Loucy (cell line): ENCODE data around the gene SLC35F5.

Experiments
- EZH2phosphoT487 ChIP-seq: fragments of 200-600 bp; IDR thresholded peaks from 2 replicates; pipeline ENCODE4 v1.6.1; 2018; ENCODE audit warnings: antibody characterized with exemption, mild to moderate bottlenecking, moderate library complexity, borderline replicate concordance
- TF ChIP-seq, protein P1 (sequence below): fragments of 200-600 bp; sonication (generic); conservative IDR thresholded peaks from 2 replicates; pipeline ENCODE4 v1.5.1; 2014; ENCODE audit warnings: mild to moderate bottlenecking, antibody characterized with exemption, low read length

DNA sequence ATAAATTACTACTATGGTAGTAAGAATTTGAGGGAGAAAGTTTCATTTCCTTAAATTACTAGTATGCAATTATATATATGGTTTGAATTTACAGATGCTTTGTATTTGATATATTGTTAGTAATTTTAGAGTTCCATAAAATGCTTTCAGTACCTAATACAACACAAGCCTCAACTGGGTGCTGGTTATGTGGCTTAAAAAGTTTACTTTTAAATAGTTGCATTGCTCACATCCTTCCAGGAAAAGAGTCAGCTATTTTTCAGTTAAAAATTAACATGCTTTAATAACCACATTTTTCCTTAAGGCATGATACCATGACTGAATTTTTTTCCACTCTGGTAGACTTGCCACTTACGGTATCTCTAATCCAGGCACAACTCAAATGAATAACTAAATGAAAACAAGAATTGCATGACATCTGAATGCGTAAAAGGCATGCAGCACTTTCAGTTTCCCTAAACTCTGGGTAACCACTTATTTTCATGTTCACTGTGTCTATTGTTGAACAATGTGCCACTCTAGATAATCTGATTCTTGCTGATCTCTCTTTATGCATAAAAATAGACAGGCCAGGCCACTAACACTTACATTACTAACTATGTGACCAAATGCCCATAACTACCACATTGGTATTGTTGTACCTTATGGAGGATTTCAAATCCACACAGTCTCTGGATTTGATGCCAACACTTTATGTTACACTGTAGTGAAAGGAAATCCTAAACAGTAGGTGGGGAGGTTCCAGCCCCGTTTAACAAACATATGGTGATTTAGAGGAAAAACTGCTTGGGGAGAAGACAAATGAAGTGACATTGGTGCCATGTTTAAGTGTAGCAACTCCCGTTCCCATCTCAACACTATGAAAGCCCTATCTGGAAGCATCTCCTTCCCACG lies 35.5 kb upstream of the SLC35F5 start:
- TF ChIP-seq EZH2phosphoT487 = no peak
- TF ChIP-seq, protein P1, sequence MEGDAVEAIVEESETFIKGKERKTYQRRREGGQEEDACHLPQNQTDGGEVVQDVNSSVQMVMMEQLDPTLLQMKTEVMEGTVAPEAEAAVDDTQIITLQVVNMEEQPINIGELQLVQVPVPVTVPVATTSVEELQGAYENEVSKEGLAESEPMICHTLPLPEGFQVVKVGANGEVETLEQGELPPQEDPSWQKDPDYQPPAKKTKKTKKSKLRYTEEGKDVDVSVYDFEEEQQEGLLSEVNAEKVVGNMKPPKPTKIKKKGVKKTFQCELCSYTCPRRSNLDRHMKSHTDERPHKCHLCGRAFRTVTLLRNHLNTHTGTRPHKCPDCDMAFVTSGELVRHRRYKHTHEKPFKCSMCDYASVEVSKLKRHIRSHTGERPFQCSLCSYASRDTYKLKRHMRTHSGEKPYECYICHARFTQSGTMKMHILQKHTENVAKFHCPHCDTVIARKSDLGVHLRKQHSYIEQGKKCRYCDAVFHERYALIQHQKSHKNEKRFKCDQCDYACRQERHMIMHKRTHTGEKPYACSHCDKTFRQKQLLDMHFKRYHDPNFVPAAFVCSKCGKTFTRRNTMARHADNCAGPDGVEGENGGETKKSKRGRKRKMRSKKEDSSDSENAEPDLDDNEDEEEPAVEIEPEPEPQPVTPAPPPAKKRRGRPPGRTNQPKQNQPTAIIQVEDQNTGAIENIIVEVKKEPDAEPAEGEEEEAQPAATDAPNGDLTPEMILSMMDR = no peak
